ENCODE data around the gene PAK5.

- TF ChIP-seq POLR2AphosphoS5 (IDR thresholded peaks at IDR 0.05; ENCODE audit: low read depth) (no peak), CTCF (conservative IDR thresholded peaks at IDR 0.05; ENCODE audit: low read depth in 2 of 2) (no peak), EZH2 (IDR thresholded peaks at IDR 0.05; ENCODE audit: low read depth, unreplicated experiment) (no peak), EZH2phosphoT487 (IDR thresholded peaks at IDR 0.05; ENCODE audit: unreplicated experiment) (no peak), REST (IDR thresholded peaks at IDR 0.05; ENCODE audit: unreplicated experiment) (no peak), ZNF331 (CRISPR knock-in tag; IDR thresholded peaks at IDR 0.05; ENCODE audit: low read depth) (no peak), CREB1 (CRISPR knock-in tag; IDR thresholded peaks at IDR 0.05; ENCODE audit: low read depth) (no peak), JUNB (IDR thresholded peaks at IDR 0.05; ENCODE audit: unreplicated experiment) (no peak), ETS1 (IDR thresholded peaks at IDR 0.05) (no peak), NANOG (IDR thresholded peaks at IDR 0.05; ENCODE audit: borderline replicate concordance) (no peak), ZNF114 (CRISPR knock-in tag; IDR thresholded peaks at IDR 0.05) (no peak), STAT1 (IDR thresholded peaks at IDR 0.05; ENCODE audit: unreplicated experiment) (no peak), ZNF462 (CRISPR knock-in tag; IDR thresholded peaks at IDR 0.05) (no peak)
Observed at GRCh38 chr20:9509246-9509645, 329.6 kb downstream of the PAK5 start.
